NCI-H2196 treated with DMSO at 0.1 percent for 48 hours (cell line): Measurements from ENCODE around the gene TMC2.

ENCODE experiments used
- DNase-seq: peaks from one replicate; lab custom pipeline; 2025; ENCODE audit not compliant: unreplicated experiment; lab: John Stamatoyannopoulos, UW

The TMC2 gene

DNA sequence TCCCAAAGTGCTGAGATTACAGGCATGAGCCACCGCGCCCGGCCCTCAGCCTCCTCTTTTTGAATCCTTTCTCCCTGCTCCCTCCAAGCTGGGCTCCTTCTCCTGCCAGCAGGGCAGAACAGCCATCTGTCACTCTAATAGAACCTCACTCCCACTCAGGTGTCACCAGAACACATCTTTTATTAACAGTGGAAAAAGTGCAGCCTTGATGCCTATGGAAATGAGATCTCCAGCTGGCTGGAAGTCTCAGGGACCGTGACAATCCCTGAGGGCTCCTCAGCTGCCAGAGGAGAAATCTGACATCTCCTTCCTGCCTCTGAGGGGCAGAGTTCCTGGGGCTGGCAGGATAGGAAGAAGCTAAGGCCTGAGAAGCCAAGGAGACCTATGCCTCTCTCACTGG, 28.0 kb downstream of the TMC2 start:
- DNase-seq, result no peak

DNA sequence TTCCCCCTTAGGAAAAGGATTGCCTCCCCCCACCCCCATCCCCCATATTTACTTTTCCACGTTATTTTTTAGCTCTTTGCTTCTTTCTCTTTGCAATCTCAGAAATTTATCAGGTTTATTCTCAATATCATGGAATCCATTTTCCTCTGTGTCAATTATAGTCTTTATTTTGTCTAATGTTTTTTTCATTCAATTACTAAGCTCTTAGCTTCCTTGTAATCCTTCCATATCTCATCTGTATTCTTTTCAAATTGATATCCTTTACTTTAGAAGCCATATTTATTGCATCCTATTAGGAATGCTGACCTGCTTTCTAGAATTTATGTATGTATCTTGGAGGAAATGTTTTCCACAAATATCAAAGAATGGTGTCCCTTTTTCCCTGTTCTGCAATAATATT, 39.3 kb downstream of the TMC2 start:
- no peak for DNase-seq

DNA sequence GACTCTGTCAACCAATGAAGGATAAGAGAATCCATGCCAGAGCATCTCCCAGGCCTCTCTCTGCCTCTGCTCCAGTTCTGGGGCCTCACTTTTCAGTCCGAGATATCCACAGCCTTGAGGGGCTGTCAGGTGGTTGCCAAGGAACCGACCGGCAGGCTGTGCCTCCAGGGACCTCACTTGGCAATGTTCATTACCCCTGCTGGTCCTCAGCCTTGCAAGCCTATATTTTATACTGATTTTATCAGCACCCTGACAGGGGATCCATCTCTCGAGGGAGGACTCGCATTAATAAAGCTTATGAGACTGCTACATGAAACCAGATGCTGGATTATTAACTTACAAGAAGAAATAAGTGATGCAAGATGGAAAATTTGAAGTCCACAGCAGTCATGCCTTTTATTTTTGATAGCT, 39.9 kb downstream of the TMC2 start:
- no peak for DNase-seq

DNA sequence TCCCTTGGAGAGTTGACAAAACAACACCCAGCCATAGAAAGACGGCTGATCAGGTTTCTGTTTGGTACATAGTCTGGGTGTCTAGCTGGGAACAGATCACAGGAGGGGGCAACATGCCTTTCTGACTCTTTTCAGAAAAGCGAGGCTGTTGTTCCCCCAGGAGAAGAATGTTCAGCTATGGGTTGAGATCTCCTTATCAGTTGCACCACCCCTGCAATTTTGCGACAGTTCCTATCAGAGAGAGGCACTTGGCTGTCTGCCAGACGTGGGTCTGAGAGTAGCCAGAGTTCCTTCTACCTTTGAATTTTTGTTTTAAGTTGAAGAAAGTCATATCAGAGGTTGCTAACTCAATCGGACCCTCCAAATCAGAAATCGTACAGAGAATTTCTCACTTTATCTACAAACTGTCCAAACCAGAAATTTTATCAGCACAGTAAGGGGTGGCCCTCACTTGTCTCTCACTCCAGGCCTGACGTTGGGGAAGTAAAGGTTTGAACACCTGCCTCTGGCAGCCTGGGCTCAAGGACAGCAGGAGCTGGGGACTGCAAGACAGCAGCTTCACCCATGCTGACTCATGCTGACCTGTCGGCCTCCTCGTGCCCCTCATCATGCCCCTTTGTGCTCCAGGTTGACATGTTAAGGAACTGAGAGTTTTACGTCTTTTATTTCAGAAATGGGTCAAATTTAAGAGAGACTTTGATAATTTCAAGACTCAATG, 42.3 kb downstream of the TMC2 start:
- no peak for DNase-seq

DNA sequence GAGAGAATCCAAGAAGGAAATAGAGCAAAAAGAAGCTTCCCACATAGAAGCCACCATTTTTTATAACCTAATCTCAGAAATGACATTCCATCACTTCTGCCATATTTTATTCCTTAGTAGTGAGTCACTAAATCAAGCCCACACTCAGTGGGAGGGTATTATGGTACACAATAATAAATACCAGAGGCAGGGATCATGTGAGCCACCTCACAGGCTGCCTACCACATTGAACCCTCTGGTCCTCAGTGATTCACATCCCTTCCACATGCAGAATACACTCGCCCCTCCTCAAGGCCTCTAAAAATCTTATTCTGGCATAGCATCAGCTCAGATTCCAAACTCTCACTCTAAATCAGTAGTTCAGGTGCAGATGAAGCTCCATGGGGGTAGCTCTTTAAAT, 49.4 kb downstream of the TMC2 start:
- DNase-seq, result no peak

DNA sequence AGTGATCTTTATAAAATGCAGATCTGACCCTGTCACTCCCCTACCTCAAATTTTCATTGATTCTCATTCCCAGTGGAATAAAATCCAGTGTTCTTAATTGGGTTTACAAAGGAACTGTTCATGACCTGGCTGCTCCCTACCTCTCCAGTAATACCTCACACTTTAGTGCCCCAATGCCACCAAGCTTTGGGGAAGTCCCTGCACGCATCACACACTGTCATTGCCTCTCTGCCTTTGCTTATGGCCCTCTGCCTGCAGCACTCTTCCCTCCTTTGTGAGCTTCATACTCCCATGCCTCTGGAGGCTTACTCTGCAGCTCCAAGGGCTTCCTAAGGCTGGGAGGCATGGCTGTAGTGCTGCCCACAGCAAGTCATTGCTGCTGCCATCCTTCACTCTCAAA, 57.4 kb downstream of the TMC2 start:
- no peak for DNase-seq

DNA sequence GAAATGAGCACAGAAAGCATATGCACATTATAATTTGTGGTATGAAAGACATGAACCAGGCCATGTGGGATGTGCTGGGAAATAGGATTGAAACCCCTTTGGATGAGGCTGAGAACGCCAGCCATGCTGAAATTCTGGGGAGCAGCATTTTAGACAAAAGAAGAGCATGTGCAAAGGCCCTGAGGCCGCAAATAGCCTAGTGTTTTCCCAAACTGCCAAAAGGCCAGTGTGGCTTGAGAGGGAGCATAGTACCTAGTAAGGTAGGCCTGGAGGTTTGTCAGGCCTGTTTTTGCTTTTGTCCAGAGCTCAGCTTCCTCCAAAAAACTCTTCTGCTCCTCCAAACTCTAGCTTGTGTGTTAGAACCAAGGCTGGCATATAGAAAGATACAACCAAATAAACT, 58.7 kb downstream of the TMC2 start:
- DNase-seq, result no peak

DNA sequence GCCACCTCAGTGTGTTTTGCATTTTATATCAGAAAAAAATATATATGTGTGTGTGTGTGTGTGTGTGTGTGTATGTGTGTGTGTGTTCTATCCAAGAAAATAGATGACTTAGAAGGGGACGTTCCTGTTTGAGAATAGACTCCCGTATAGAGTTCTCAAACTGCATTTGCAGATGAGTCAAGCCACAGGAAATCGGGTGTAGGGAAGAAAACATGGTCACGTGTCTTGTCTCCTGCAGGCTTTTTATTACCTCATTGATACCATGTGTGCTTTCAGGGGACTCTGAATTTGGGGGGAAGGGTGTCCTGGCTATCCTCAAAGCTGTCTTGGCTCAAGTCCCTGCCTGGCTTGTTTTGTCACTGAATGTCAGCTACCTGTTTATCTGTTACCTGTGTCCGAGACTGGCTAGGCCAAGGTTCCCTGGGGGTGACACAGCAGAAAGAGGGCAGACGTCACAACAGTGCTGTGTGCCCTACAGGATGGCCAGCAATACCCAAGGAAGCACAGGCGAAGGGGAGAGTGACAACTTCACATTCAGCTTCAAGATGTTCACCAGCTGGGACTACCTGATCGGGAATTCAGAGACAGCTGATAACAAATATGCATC, 60.4 kb downstream of the TMC2 start:
- DNase-seq, result no peak

DNA sequence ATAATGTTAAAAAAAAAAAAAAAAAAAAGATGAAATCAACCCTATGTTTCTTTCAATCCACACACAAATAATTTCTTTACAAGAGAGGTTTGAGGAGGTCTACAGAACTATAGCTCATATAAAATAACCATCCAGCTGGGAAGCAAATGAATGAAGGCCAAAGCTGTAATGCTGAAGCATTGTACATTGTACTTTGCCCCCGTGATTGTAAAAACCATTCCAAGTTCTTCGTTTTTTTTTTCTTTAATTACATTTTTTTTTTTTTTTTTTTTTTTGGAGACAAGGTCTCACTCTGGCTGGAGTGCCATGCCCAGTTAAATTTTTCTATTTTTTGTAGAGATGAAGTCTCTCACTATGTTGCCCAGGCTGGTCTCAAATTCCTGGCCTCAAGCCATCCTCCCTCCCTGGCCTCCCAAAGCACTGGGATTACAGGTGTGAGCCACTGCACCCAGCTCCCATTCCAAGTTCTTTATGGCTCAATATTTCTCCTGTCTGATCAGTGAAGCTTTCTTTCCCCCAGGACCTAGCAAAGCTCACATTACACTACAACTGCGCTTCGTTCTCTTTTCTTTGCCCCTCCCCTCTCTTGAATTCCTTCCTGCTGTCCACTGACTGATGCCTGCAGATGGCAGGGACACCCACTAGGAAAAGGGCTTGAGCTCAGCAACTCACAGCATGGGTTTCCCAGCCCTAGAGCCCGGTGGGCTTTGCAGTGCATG, 63.1 kb downstream of the TMC2 start:
- DNase-seq, result no peak

DNA sequence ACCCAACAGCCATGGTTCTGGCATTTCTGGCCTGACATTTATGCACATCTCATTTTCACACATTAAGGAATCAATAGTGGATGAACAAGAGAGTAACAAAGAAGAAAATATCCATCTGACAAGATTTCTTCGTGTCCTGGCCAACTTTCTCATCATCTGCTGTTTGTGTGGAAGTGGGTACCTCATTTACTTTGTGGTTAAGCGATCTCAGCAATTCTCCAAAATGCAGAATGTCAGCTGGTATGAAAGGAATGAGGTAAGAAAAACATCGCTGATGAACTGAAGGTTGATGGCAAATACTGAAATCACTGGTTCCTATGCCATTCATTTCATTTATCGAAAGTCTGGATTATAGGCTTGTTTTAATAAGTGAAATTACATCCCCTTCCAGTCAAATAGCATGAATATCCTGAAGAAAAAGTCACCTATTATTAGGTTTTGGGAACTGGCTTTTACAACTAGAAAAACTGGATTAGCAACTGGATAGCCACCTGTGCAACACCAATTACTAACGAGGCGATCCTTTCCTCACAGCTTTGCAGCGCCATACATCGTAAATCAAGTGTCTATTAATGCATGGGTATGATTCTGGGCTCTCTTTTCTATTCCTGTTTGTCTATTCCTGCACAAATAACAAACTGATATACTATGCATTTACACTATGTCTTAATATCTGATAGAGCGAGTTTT, 65.8 kb downstream of the TMC2 start:
- DNase-seq, result no peak

DNA sequence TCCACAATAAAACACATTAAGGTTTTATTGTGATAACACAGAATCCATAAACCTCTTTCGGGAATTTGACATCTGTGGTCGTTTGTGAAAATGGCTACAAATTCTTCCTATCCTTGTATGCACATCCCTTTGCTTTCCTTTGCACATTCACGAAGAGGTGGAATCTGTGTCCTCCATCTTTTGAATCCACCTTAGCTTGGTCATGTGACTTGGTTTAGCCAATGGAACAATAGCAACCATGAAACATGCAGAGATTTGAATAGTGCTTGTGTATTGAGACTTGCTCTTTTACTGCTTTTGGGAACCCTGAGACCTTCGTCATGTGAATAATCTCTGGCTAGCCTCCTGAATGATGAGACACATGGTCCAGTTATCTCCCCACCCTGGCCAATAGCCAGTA, 66.4 kb downstream of the TMC2 start:
- DNase-seq, result no peak

DNA sequence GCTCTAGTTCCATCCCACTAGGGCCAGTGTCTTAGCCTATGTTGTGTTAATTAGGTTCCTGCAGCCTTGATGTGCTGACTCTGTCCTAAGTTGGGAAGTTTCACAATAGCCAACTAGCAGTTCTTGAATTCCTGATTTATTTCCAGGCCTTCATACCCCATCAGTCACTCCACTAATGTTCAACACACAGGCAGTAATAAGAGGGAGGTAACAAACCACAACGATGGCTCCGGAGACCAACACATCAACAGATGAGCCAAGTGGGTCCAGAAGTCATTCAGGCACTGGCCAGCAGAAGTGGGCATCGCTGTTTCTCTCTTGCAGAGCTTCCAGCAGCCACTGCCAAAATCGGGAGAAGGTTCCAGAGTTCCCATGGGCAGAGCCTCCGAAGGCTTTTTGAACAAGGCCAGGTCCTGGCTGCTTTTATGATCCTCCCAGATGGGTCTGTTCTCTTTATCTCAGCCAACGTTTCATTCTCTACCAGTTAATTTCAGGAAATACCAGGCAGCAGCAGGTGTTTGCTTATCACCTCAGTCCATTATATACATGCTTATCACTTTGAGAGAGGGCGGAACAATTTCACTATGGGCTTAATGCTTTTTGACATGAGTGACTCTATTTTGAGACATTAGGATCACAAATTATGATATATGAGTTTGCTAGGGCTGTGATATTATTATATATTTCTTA, 67.6 kb downstream of the TMC2 start:
- DNase-seq, result peak; percentile 24

DNA sequence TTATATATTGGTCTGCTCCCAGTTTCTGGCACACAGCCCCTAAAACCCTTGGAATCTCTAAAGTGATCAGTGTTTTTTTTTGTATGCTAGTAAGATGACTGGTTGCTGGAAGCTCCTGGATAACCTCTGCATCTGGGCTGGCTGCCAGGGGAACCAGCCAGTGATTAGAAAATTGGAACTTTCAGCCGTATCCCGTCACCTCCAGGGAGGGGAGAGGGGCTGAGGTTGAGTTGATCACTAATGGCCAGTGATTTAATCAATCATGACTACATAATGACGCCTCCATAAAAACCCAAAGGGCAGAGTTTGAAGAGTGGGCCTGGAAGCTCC, 68.1 kb downstream of the TMC2 start:
- no peak for DNase-seq

DNA sequence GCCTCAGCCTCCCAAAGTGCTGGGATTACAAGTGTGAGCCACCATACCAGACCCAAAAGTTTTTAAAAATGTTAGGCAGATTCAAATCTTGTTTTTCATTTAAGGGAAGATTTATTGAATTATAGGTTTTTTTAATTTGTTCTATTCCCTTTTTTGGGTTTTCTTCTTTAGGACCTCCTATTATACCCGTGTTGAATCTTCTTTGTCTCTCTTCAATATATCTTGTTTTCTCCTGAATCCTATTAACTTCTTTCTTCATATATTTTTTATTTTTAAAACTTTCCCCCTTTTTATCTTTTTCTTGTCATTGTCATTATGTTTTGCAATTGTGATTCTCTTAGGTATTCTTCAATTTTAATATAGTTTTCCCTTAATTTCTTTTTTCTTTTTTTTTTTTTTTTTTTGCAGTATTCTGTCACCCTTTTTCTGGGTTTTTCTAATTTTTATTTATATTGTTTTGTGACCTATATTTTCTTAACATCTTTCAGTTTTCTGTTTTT, 70.2 kb downstream of the TMC2 start:
- no peak for DNase-seq

DNA sequence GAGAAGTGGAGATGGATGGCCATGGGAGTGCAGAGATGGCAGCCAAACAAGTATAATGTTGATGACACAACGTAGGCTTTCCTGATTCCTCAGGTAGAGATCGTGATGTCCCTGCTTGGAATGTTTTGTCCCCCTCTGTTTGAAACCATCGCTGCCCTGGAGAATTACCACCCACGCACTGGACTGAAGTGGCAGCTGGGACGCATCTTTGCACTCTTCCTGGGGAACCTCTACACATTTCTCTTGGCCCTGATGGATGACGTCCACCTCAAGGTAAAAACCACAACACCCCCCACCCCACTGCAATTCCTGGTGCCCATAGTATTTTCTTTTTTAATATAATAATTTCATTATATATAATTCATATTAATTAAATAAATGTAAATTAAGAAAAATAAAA, 74.0 kb downstream of the TMC2 start:
- DNase-seq, result no peak

DNA sequence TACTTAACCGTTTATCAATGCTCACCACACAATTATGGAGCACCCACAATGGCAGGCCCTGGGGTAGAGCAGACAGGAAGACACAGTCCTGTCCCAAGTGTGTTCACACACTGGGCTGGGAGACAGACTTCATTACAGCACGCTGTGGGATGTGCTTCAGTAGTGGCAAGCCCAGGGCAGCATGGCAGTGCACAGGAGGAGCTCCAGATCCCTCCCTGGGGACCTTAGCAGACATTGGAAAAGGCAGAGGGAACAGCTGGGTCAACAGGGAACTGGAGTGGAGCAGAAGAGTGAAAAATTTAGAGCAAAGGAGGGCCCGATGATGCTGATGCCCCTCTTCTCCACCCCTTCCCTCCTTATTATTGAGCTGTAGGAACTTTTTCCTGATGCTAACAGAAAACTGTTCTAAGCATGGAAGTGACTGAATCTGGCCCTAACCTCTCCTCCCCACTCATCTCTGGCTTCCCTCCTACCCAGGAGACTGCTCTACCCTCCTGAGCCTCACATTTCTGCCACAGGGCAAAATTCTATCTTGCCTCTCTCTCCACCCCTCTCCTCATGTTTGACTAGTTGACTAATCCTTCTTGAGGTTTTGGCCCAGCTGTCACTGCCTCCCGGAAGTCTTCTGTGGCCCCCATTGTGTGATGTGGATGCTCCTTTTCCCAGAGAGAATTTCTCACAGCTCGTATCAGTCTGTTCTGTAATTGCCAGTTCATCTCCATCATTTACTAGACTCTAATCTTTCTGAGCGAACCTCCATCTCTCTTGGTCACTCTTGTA, 74.8 kb downstream of the TMC2 start:
- no peak for DNase-seq

DNA sequence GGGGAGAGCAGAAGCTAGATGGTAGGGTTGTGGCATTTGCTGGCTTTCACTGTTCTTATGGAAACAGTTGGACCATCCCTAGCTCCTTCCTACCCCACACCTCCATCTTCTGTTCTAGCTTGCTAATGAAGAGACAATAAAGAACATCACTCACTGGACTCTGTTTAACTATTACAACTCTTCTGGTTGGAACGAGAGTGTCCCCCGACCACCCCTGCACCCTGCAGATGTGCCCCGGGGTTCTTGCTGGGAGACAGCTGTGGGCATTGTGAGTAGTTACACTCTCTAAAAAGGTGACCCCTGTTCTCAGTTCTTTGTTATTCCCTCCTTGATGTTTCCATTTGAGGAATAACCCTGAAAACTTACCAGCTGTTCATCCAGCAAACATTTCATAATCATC, 75.7 kb downstream of the TMC2 start:
- DNase-seq, result no peak

DNA sequence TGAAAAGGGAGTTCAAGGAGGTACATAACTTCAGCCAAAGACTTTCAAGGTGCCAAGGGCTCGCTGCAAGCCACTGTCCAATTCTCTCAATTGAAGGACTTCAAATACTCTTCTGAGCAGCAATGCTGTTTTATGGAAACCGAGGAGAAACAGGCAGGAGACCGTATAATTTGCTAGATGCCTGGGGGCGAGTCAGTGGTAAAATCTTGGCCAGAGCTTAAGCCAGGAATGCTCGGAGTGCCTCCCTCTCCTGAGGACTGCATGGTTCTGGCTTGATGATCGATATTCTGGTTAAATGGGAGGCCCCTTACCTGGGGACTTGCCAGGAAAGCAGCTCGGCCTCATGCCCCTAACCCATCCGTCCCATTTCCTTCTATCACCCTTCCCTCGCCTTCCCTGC, 80.3 kb downstream of the TMC2 start:
- DNase-seq, result no peak

DNA sequence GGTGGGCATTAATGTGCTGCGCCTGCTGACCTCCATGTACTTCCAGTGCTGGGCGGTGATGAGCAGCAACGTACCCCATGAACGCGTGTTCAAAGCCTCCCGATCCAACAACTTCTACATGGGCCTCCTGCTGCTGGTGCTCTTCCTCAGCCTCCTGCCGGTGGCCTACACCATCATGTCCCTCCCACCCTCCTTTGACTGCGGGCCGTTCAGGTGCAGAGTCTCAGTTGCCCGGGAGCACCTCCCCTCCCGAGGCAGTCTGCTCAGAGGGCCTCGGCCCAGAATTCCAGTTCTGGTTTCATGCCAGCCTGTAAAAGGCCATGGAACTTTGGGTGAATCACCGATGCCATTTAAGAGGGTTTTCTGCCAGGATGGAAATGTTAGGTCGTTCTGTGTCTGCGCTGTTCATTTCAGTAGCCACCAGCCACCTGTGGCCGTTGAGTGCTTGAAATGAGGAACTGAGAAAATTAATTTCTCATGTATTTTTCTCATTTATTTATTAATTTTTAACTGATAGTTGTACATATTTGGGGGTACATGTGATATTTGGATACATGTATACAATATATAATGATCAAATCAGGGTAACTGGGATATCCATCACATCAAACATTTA, 80.8 kb downstream of the TMC2 start:
- DNase-seq, result no peak

DNA sequence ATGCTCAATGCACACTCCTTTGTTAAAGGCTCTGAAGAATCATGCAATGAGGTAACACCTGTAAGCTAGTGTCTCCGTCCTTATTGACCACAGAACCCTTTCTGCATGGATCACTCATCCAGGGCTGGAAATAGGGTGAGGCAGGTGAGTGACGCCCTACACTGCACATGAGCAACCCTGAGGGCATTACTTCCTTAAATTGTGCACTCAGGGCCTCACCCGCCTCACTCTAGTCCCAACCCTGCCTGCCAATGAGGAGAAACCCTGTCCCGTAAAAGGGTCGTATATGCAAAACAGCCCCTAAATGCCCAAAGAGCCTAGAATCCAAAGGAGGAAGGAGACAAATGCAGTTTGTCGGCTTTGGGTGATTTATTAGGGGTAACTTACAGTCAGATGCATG, 82.4 kb downstream of the TMC2 start:
- DNase-seq, result no peak
